Measurements from ENCODE around the gene PPP1R15B.

- TF ChIP-seq CTCF (IDR thresholded peaks at IDR 0.05) = no peak
- TF ChIP-seq POLR2A (IDR thresholded peaks at IDR 0.05) = no peak
Observed at GRCh38 chr1:204457666-204458065, 46.0 kb upstream of the PPP1R15B start.

Data from heart left ventricle (tissue), 13 donors.